ENCODE measurements around the gene ACTRT2.
A peak's percentile ranks its signal among the peaks of the same experiment; 100 is the strongest.

- TF ChIP-seq HDAC2 (IDR thresholded peaks at IDR 0.05; ENCODE audit: borderline replicate concordance in 1 of 2, low read depth in 2 of 2, low read length in 2 of 2) (no peak), RXRA (IDR thresholded peaks at IDR 0.05; ENCODE audit: insufficient read depth, low read depth, low read length) (no peak), ASH2L (IDR thresholded peaks at IDR 0.05; ENCODE audit: low read length) (no peak), EP300 (IDR thresholded peaks at IDR 0.05; ENCODE audit: borderline replicate concordance in 1 of 2, low read depth in 2 of 2, low read length in 2 of 2) (no peak), CTCF (IDR thresholded peaks at IDR 0.05; ENCODE audit: control extremely low read depth in 1 of 3, insufficient read depth in 1 of 3, low read depth in 1 of 3, low read length in 3 of 3) (no peak), RBBP5 (IDR thresholded peaks at IDR 0.05; ENCODE audit: borderline replicate concordance, low read depth, low read length) (no peak), JUND (IDR thresholded peaks at IDR 0.05; ENCODE audit: low read length) (no peak), EZH2 (IDR thresholded peaks at IDR 0.05; ENCODE audit: low read depth, low read length, severe bottlenecking) (peak; percentile 95), JUN (IDR thresholded peaks at IDR 0.05; ENCODE audit: low read depth, low read length) (no peak), POLR2AphosphoS5 (IDR thresholded peaks at IDR 0.05; ENCODE audit: low read depth, low read length) (no peak), GABPA (IDR thresholded peaks at IDR 0.05; ENCODE audit: borderline replicate concordance, insufficient read depth, low read length) (no peak), ATF3 (IDR thresholded peaks at IDR 0.05; ENCODE audit: insufficient read depth, low read depth, low read length) (no peak), CBX5 (IDR thresholded peaks at IDR 0.05; ENCODE audit: low read depth, low read length) (no peak)
Measured at GRCh38 chr1:3067671-3068563, 46.6 kb downstream of the ACTRT2 start.

All from H1 (cell line).